HG02759 (cell line): ENCODE data around the gene NHSL1.

Experiments used
- ATAC-seq: cut with Tn5 transposase; IDR thresholded peaks from one replicate; pipeline ENCODE4 v1.9.1; 2021; ENCODE audit warnings: mild to moderate bottlenecking, moderate library complexity; ENCODE audit not compliant: unreplicated experiment

NHSL1 gene

GRCh38 chr6:138500045-138500665 lies 861 bp upstream of the NHSL1 start:
- no peak for ATAC-seq

- peak; percentile 4 for ATAC-seq
Observed at GRCh38 chr6:138498629-138499302, 528 bp downstream of the NHSL1 start.

DNA sequence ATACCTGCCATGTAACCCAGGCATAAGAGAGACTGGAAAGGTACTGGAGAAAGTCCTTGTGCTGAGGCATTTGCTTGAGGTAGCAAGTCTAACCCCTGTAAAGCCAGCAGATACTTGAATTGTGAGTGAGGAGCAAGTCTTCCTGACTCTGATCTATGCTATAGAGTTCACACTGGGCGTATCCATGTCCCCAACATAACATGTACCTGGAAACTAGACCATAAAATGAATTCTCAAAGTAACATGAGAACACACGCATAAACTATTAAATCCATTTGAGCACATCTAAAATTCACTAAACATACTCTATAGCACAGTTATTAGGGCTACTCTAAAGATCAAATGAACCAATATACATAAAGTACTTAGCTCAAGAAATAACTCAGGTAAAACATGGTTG lies 2.0 kb downstream of the NHSL1 start:
- no peak for ATAC-seq

DNA sequence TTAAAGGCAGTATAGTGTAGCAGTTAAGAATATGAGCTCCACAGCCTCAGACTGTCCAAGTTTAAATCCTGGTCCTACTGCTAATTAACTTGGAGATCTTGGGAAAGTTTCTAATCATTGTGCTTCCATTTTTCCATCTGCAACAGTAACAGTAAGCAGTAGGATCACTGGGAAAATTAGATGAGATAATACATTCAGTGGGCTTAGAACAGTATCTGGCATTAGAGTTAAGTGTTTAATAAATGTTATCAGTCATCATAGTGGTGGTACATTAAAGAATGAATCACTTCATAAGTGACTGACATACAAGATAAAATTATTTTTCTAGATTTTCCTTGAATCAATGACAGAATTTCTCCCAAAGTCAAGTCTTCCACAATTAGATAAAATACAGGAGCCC lies 5.0 kb downstream of the NHSL1 start:
- no peak for ATAC-seq

GRCh38 chr6:138493413-138493812 lies 5.9 kb downstream of the NHSL1 start:
- no peak for ATAC-seq

- ATAC-seq: no peak
Observed at GRCh38 chr6:138492871-138493270, 6.4 kb downstream of the NHSL1 start.

GRCh38 chr6:138492113-138492512 lies 7.2 kb downstream of the NHSL1 start:
- no peak for ATAC-seq

GRCh38 chr6:138491017-138491416 lies 8.3 kb downstream of the NHSL1 start:
- no peak for ATAC-seq

- no peak for ATAC-seq
Observed at GRCh38 chr6:138489846-138490245, 9.4 kb downstream of the NHSL1 start.

DNA sequence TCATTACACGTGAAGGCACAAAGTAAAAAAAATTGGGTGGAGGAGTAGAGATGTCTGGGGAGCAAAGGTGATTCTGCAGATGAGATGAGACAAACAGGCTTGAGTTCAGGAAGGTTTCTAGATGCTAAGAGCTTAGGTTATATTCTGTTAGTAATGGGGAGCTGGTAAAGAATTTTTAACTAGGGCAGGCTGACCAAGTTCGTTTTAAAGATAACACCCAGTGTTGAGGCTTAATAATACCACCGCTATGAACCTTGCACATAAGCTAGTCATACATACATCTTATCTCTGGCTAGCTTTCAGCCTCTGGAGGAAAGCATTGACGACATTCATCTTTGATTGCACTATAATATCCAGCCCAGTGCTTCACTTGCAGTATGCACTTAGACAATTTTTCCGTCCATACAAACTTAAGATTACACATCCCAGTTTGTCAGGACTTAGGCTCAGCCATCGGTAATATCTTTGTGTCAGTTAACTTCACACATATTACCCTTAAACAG lies 12.1 kb downstream of the NHSL1 start:
- no peak for ATAC-seq

DNA sequence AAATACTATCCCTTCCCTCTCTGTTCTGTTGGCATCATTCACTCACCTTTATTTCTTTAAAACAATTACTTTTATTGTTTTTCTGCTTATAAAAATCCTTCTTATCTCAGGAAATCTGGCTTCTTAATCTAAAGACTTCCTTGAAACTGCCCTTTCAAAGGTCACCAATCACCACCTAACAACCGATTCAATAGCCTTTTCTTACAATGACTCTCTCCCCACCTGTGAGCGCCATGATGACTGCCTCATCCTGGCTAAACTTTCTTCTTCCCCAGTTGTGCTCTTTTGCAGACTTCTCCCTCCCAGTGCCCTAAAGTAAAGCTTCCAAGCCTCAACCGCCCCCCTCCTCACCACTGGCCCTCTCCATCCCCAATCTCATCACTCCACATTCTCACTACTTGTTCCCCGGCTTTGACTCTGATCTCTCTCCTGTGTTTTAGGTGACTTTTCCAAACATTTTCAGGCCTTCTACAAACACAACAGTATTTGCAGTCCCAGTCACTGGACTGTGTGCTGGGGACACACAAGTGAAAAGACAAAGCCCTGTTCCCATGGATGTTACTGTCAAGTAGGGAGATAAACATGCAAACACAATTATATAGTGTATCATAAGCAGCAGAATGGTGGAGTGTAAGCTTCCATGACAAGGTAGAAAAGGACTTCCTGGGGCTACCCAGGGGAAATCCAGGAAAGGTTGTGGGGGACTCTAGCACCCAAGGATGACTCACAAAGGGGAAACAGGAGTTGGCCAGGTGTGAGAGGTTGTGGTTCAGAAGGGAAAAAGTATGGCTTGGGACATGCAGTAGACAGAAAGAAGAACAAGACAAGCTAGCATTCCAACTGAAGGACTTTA lies 12.8 kb downstream of the NHSL1 start:
- no peak for ATAC-seq

- no peak for ATAC-seq
Observed at GRCh38 chr6:138485586-138486248, 13.6 kb downstream of the NHSL1 start.

DNA sequence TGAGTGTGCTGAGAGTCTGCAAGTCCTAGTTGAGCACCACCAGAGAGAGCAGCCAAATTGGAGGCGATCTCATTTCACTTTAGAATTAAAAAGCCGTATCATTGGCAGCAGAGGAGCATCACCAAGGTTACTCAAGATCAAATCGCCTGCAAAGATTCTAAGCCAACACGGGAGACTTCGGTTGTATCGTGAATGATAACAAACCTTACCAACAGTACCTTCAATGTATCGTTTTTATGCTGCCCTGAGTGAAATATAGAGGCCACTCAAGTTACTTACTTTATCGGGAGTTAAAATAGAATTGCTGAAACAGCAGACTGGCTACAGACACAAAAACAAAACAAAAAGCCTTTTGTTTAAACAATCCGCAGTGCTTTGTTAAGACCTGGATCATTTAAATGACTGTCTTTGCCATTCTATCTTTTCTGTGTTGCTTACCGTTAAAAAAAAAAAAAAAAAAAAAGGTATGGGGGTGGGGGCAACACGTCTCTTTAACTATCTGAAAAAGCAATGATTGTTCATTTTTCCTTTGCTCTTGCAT lies 14.2 kb downstream of the NHSL1 start:
- ATAC-seq: no peak

DNA sequence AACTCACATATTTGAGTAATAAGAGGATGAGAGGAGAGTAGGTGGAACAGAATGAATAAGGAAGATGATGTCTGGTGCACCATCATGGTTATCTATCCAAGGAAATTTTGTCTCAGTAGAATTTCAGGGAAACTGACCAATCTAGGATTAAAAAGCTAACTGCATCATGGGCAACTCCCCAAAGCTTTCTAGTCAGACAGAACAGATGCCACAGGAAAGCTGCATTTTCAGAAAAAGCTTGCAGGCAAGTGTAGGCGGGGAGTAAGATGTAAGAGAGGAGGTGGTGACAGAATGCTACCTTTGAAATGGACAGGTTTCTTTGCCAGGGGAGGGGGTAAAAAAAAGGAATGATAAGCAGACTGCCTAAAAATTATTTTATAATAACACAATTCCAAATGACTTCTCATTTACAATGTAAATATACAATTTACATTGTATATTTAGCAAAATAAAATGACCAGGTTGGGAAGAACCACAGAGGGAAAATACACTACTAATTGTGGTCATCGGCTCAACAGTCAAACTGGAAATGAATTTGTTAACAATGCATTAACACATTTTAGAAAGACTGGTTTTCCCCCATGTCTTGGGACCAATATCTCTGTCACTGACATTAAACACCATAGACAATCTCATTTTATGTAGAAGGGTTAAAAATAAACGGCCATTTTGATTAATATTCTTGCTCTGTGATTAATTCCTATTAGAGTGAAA lies 15.1 kb downstream of the NHSL1 start:
- no peak for ATAC-seq

DNA sequence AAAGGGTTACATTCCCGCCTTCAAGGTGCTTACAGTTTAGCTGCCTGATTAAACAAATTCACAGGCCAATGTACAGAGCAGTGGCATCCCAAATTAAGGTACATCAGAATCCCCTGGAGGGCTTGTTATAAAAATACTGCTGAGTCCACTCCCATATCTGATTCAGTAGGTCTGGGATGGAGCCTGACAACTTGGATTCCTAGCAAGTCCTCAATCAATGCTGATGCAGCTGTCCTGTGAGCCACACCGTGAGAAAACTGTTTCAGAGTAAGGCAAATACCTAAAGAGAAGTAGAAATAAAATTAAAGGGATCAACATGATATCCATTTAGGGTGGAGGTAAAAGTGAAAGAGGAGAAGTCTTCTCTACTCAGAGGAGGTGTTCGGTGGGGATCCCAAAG lies 16.5 kb downstream of the NHSL1 start:
- no peak for ATAC-seq

DNA sequence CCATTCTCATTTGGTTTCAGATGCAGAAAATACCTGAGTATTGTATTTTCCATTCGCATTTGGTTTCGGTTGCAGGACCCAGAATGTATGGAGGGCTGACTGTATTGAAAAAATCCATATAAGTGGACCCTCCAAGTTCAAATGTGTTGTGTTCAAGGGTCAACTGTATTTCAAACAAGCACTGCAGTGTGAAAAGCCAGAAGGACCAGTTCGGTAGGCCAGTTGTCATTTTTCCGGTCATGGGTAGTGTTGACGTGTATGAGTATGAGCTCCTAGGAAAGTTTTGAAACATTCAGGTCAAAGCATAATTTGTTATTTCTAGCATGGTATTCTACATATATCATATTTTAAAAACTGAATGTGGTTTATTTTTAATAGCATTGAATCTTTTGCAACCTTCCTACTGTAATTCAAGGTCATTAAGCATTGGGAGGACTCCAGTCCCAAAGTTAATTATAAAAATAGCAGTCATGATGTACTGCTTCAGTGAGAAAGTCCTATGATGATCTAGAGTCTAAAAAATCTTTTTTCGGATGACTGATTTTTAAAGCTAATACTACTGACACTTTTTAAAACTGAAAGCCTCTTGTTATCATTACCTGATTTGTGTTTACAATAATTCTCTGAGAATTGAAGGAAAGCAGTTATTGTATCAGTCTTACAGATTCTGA lies 18.9 kb downstream of the NHSL1 start:
- no peak for ATAC-seq

GRCh38 chr6:138477913-138478539 lies 21.3 kb downstream of the NHSL1 start:
- no peak for ATAC-seq

- no peak for ATAC-seq
Observed at GRCh38 chr6:138476116-138476515, 23.2 kb downstream of the NHSL1 start.

- no peak for ATAC-seq
Observed at GRCh38 chr6:138473144-138473543, 26.1 kb downstream of the NHSL1 start.
